IMR-90 (cell line): ENCODE measurements around the gene REPS2.

Experiments used
- BHLHE40 ChIP-seq: fragments of 150-350 bp; IDR thresholded peaks from 2 replicates; pipeline ENCODE4 v1.6.1; 2016; ENCODE audit warnings: mild to moderate bottlenecking, low read depth, low read length
- POLR2A ChIP-seq: IDR thresholded peaks from 2 replicates; pipeline ENCODE4 v1.6.1; 2012; ENCODE audit warnings: mild to moderate bottlenecking, low read depth, low read length
- RAD21 ChIP-seq: IDR thresholded peaks from 2 replicates; pipeline ENCODE4 v1.6.1; 2012; ENCODE audit warnings: low read length, improper control_type of control experiment
- RCOR1 ChIP-seq: IDR thresholded peaks from 2 replicates; pipeline ENCODE4 v1.6.1; 2012; ENCODE audit warnings: mild to moderate bottlenecking, low read length, improper control_type of control experiment; ENCODE audit not compliant: insufficient replicate concordance
- TF ChIP-seq, protein P1 (sequence below): conservative IDR thresholded peaks from 2 replicates; pipeline ENCODE4 v1.5.1; 2012; ENCODE audit warnings: mild to moderate bottlenecking, low read depth, low read length, improper control_type of control experiment
- TF ChIP-seq, protein P2 (sequence below): fragments of 150-350 bp; IDR thresholded peaks from 2 replicates; pipeline ENCODE4 v1.6.1; 2017; ENCODE audit warnings: mild to moderate bottlenecking, antibody characterized with exemption, low read length, low read depth

DNA sequence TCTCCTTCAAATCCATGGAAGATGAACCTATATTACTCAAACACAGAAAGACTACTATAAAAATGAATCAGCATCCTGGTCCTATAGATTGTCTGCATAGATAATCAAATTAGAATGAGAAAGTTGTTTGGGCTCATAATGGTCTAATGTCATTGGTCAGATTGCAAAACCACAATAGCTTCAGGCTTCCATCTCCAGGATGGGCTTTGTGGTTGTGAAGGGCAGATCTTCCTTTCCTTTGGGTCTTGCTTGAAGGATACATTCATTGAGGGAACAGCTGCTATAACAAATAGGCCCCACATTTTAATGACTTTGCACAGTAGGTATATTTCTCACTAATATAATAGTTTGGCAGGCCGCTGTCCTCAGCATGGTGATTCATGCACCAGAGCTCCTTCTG lies 94.3 kb downstream of the REPS2 start:
- TF ChIP-seq POLR2A (no peak), BHLHE40 (no peak), RAD21 (no peak), RCOR1 (no peak)
- TF ChIP-seq, protein P1, sequence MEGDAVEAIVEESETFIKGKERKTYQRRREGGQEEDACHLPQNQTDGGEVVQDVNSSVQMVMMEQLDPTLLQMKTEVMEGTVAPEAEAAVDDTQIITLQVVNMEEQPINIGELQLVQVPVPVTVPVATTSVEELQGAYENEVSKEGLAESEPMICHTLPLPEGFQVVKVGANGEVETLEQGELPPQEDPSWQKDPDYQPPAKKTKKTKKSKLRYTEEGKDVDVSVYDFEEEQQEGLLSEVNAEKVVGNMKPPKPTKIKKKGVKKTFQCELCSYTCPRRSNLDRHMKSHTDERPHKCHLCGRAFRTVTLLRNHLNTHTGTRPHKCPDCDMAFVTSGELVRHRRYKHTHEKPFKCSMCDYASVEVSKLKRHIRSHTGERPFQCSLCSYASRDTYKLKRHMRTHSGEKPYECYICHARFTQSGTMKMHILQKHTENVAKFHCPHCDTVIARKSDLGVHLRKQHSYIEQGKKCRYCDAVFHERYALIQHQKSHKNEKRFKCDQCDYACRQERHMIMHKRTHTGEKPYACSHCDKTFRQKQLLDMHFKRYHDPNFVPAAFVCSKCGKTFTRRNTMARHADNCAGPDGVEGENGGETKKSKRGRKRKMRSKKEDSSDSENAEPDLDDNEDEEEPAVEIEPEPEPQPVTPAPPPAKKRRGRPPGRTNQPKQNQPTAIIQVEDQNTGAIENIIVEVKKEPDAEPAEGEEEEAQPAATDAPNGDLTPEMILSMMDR = no peak
- TF ChIP-seq, protein P2, sequence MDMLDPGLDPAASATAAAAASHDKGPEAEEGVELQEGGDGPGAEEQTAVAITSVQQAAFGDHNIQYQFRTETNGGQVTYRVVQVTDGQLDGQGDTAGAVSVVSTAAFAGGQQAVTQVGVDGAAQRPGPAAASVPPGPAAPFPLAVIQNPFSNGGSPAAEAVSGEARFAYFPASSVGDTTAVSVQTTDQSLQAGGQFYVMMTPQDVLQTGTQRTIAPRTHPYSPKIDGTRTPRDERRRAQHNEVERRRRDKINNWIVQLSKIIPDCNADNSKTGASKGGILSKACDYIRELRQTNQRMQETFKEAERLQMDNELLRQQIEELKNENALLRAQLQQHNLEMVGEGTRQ = no peak
